IMR-90 (cell line): ENCODE data around the gene NME4. TPM values are rescaled to one million over a fixed set of nuclear protein-coding genes. Genes with fewer than 3 reads are reported as not detected.

ENCODE experiments used
- ATAC-seq: fragments of 200-7000 bp; cut with Tn5 transposase; 2 replicates; pipeline ENCODE4 v1.9.1; 2020; ENCODE audit warnings: low read depth, mild to moderate bottlenecking, moderate library complexity
- BruUV-seq: library from RNA; stranded (reverse); fragments of 400-500 nt; replicated peaks from 2 replicates; lab custom pipeline; 2021; lab: Mats Ljungman, UMichigan
- CTCF ChIA-PET: fragments of 300-600 bp; formaldehyde crosslinking; extraction: SDS; loops from one replicate; lab custom pipeline; 2021; ENCODE audit warnings: antibody characterized with exemption; lab: Yijun Ruan, JAX
- POLR2A ChIA-PET: fragments of 300-600 bp; sonication (Branson Sonifier 250); formaldehyde crosslinking; loops from one replicate; lab custom pipeline; 2022; ENCODE audit warnings: antibody characterized with exemption; ENCODE audit not compliant: unreplicated experiment; lab: Charles Lee
- DNase-seq: peaks from one replicate; pipeline ENCODE4 v3.0.0; 2013
- H2AFZ ChIP-seq: replicated peaks from 2 replicates; pipeline ENCODE3; 2013; ENCODE audit warnings: low read length, mild to moderate bottlenecking; ENCODE audit not compliant: poor library complexity
- H2AK5ac ChIP-seq: 2 replicates; pipeline ENCODE4 v1.6.1; 2013; ENCODE audit warnings: low read depth, low read length, inconsistent platforms
- H2AK9ac ChIP-seq: replicated peaks from 2 replicates; pipeline ENCODE3; 2013; ENCODE audit warnings: mild to moderate bottlenecking, low read depth, low read length, moderate library complexity; ENCODE audit not compliant: poor library complexity
- H2BK120ac ChIP-seq: 2 replicates; pipeline ENCODE4 v1.6.1; 2013; ENCODE audit warnings: low read depth, low read length, inconsistent platforms
- H2BK15ac ChIP-seq: 3 replicates; pipeline ENCODE4 v1.6.1; 2013; ENCODE audit warnings: low read depth, low read length, inconsistent platforms
- H2BK20ac ChIP-seq: 2 replicates; pipeline ENCODE4 v1.6.1; 2013; ENCODE audit warnings: low read depth, mild to moderate bottlenecking, inconsistent platforms, low read length, moderate library complexity
- H2BK5ac ChIP-seq: 2 replicates; pipeline ENCODE4 v1.6.1; 2013; ENCODE audit warnings: mild to moderate bottlenecking, low read depth, low read length, inconsistent platforms; ENCODE audit not compliant: poor library complexity, severe bottlenecking
- H3K14ac ChIP-seq: replicated peaks from 2 replicates; pipeline ENCODE4 v1.6.1; 2013; ENCODE audit warnings: low read depth, low read length, inconsistent platforms
- H3K18ac ChIP-seq: 2 replicates; pipeline ENCODE4 v1.6.1; 2013; ENCODE audit warnings: low read depth, low read length, control low read depth
- H3K23ac ChIP-seq: 2 replicates; pipeline ENCODE4 v1.6.1; 2013; ENCODE audit warnings: low read depth, low read length, inconsistent platforms
- H3K27ac ChIP-seq: 2 replicates; pipeline ENCODE4 v1.5.1; 2013; ENCODE audit warnings: mild to moderate bottlenecking, control low read depth, low read length; ENCODE audit not compliant: insufficient read depth
- H3K27me3 ChIP-seq: 2 replicates; pipeline ENCODE4 v1.6.1; 2013; ENCODE audit warnings: low read length; ENCODE audit not compliant: control insufficient read depth, insufficient read depth
- H3K36me3 ChIP-seq: 2 replicates; pipeline ENCODE4 v1.6.1; 2013; ENCODE audit warnings: low read length, mixed read lengths; ENCODE audit not compliant: control insufficient read depth, insufficient read depth
- H3K4ac ChIP-seq: 2 replicates; pipeline ENCODE4 v1.6.1; 2013; ENCODE audit warnings: low read depth, low read length, inconsistent platforms
- H3K4me1 ChIP-seq: 2 replicates; pipeline ENCODE4 v1.6.1; 2013; ENCODE audit warnings: low read length, mixed read lengths; ENCODE audit not compliant: control insufficient read depth, insufficient read depth
- H3K4me2 ChIP-seq: 2 replicates; pipeline ENCODE4 v1.6.1; 2013; ENCODE audit warnings: low read depth, mild to moderate bottlenecking, control low read depth, low read length, moderate library complexity
- H3K4me3 ChIP-seq: 2 replicates; pipeline ENCODE4 v1.5.1; 2013; ENCODE audit warnings: low read depth, mild to moderate bottlenecking, control low read depth, low read length, moderate library complexity; ENCODE audit not compliant: insufficient read depth
- H3K56ac ChIP-seq: 2 replicates; pipeline ENCODE4 v1.6.1; 2013; ENCODE audit warnings: low read length, inconsistent platforms; ENCODE audit not compliant: insufficient read depth; ENCODE audit errors: extremely low read depth
- H3K79me1 ChIP-seq, 2 experiments: 2 replicates each; pipeline ENCODE4 v1.6.1; 2013; ENCODE audit warnings: low read length in 2 of 2, inconsistent platforms in 1 of 2, low read depth in 1 of 2
- H3K9ac ChIP-seq: 2 replicates; pipeline ENCODE4 v1.6.1; 2013; ENCODE audit warnings: low read depth, low read length, control low read depth
- H3K9me1 ChIP-seq: 2 replicates; pipeline ENCODE4 v1.6.1; 2013; ENCODE audit warnings: low read length, inconsistent platforms; ENCODE audit not compliant: insufficient read depth
- H3K9me3 ChIP-seq: 2 replicates; pipeline ENCODE4 v1.6.1; 2013; ENCODE audit warnings: low read length; ENCODE audit not compliant: control insufficient read depth, insufficient read depth
- H4K20me1 ChIP-seq: 2 replicates; pipeline ENCODE4 v1.6.1; 2013; ENCODE audit warnings: low read length, inconsistent platforms; ENCODE audit not compliant: insufficient read depth
- H4K5ac ChIP-seq: 2 replicates; pipeline ENCODE4 v1.6.1; 2013; ENCODE audit warnings: mild to moderate bottlenecking, low read depth, low read length, control low read depth
- H4K8ac ChIP-seq, 2 experiments: 2 replicates each; pipeline ENCODE4 v1.6.1; 2013; ENCODE audit warnings: low read depth in 2 of 2, low read length in 2 of 2, control low read depth in 1 of 2, inconsistent platforms in 1 of 2
- H4K91ac ChIP-seq: 2 replicates; pipeline ENCODE4 v1.6.1; 2013; ENCODE audit warnings: low read depth, low read length, inconsistent platforms; ENCODE audit not compliant: insufficient read depth
- ELK1 ChIP-seq: fragments of 150-350 bp; IDR thresholded peaks from 2 replicates; pipeline ENCODE4 v1.6.1; 2016; ENCODE audit warnings: low read depth, mild to moderate bottlenecking, low read length, moderate library complexity, borderline replicate concordance
- WGBS, 2 experiments: methylation state at CpG; one replicate each; pipeline versions ENCODE4 v1.1.5 to v1.1.7; 2013; ENCODE audit warnings: missing lambda C conversion rate in 2 of 2; ENCODE audit not compliant: insufficient read length in 1 of 2; ENCODE audit errors: extremely low coverage in 2 of 2; 5-methylcytosine and 5-hydroxymethylcytosine counted together
- dilution Hi-C: fragments of 300-500 bp; cut with HindIII; formaldehyde crosslinking; loops from one replicate; pipeline ENCODE4 v1.14.3; 2018; ENCODE audit warnings: low sequenced_read_pairs; ENCODE audit not compliant: unreplicated experiment
- in situ Hi-C: fragments of 300-500 bp; cut with MboI; formaldehyde crosslinking; loops from 3 replicates; pipeline ENCODE4 v1.14.3; 2019; ENCODE audit warnings: low sequenced_read_pairs, inconsistent platforms, mixed read lengths
- intact Hi-C: fragments of 100-400 bp; cut with micrococcal nuclease; formaldehyde crosslinking; loops from 2 replicates; pipeline ENCODE4 v1.10.0; 2022
- polyA plus RNA-seq, 3 experiments: library from polyadenylated mRNA; depleted of rRNA; stranded (reverse); fragments of >200 nt; gene quantifications; 2 replicates each; pipeline ENCODE4 v1.2.3, GENCODE V29; 2012; ENCODE audit warnings: low replicate concordance in 1 of 3
- total RNA-seq: library from RNA; depleted of rRNA; stranded (reverse); fragments of >200 nt; gene quantifications from 2 replicates; pipeline ENCODE4 v1.2.3, GENCODE V29; 2012

The NME4 gene
- total and polyA plus RNA-seq, 2 of the 4 experiments (the other 2 are of a cell fraction), result 124 to 288 TPM

GRCh38 chr16:378821-379182 is 18.2 kb upstream of the NME4 start:
- dilution Hi-C loops (no loop called here), in situ Hi-C loops (no loop called here), intact Hi-C loops (no loop called here)
- Histone ChIP-seq H3K4ac (no peak overlapping the region), H4K8ac (no peak overlapping the region), H2BK15ac (no peak overlapping the region), H3K9me1 (no peaks in the 10 kb centered on the region), H2AK5ac (no peak overlapping the region), H4K5ac (no peak overlapping the region), H4K20me1 (peaks cover 16% of the 10 kb centered on the region), H3K56ac (no peak overlapping the region), H2AFZ (no peak overlapping the region), H3K4me3 (no peak overlapping the region), H3K9me3 (no peaks in the 10 kb centered on the region), H3K36me3 (peaks cover 32% of the 10 kb centered on the region), H3K4me1 (peaks cover 2% of the 10 kb centered on the region; the same call in 1 of the 2 replicates), H3K18ac (no peak overlapping the region), H2AK9ac (peak overlapping the region; percentile 39), H3K14ac (no peak overlapping the region), H3K4me2 (no peak overlapping the region), H2BK5ac (no peak overlapping the region), H2BK120ac (no peak overlapping the region), H3K23ac (no peak overlapping the region), H3K27ac (no peak overlapping the region), H4K91ac (no peak overlapping the region), H3K79me1 (peaks cover 13 to 29% of the 10 kb centered on the region in 2 experiments; a peak in 3 of 4 replicates), H3K27me3 (no peaks in the 10 kb centered on the region), H3K9ac (no peak overlapping the region), H2BK20ac (no peak overlapping the region)
- TF ChIP-seq ELK1, result no peak
- POLR2A ChIA-PET, result no interaction called here
- DNase-seq (no peak), ATAC-seq (no peak)
- no TSS peak for BruUV-seq
- WGBS, 2 experiments, result no CpG with 5 or more reads among the region's 14 CpGs
- CTCF ChIA-PET, result no interaction called here
